ENCODE data around the gene GFY.

The GFY gene

GRCh38 chr19:49400029-49400428 lies 25.2 kb upstream of the GFY start:
- Histone ChIP-seq H3K4me3 (replicated peaks; ENCODE audit: low read depth, low read length) (no peak overlapping the region), H3K36me3 (ENCODE audit: control insufficient read depth, insufficient read depth, low read length) (no peaks in the 10 kb centered on the region), H3K27me3 (replicated peaks; ENCODE audit: control insufficient read depth, insufficient read depth, low read length) (no peaks in the 10 kb centered on the region)
- no peak for DNase-seq (ENCODE audit: extremely low read depth, insufficient read length)
- no peak for TF ChIP-seq CTCF (IDR thresholded peaks at IDR 0.05; ENCODE audit: insufficient read depth, low read length, poor library complexity, severe bottlenecking)

GRCh38 chr19:49403404-49404187 lies 21.6 kb upstream of the GFY start:
- DNase-seq (ENCODE audit: extremely low read depth, insufficient read length): peak; percentile 64
- H3K4me3 ChIP-seq (replicated peaks; ENCODE audit: low read depth, low read length): no peak overlapping the region
- no peaks in the 10 kb centered on the region for H3K36me3 ChIP-seq (ENCODE audit: control insufficient read depth, insufficient read depth, low read length)
- no peaks in the 10 kb centered on the region for H3K27me3 ChIP-seq (replicated peaks; ENCODE audit: control insufficient read depth, insufficient read depth, low read length)
- TF ChIP-seq CTCF (IDR thresholded peaks at IDR 0.05; ENCODE audit: insufficient read depth, low read length, poor library complexity, severe bottlenecking): no peak

GRCh38 chr19:49407079-49407478 lies 18.1 kb upstream of the GFY start:
- H3K4me3 ChIP-seq (replicated peaks; ENCODE audit: low read depth, low read length): no peak overlapping the region
- no peak for TF ChIP-seq CTCF (IDR thresholded peaks at IDR 0.05; ENCODE audit: insufficient read depth, low read length, poor library complexity, severe bottlenecking)
- H3K36me3 ChIP-seq (ENCODE audit: control insufficient read depth, insufficient read depth, low read length): no peaks in the 10 kb centered on the region
- H3K27me3 ChIP-seq (replicated peaks; ENCODE audit: control insufficient read depth, insufficient read depth, low read length): no peaks in the 10 kb centered on the region
- no peak for DNase-seq (ENCODE audit: extremely low read depth, insufficient read length)

GRCh38 chr19:49407482-49408015 lies 17.6 kb upstream of the GFY start:
- Histone ChIP-seq H3K4me3 (replicated peaks; ENCODE audit: low read depth, low read length) (no peak overlapping the region), H3K27me3 (replicated peaks; ENCODE audit: control insufficient read depth, insufficient read depth, low read length) (no peaks in the 10 kb centered on the region), H3K36me3 (ENCODE audit: control insufficient read depth, insufficient read depth, low read length) (no peaks in the 10 kb centered on the region)
- no peak for DNase-seq (ENCODE audit: extremely low read depth, insufficient read length)
- no peak for TF ChIP-seq CTCF (IDR thresholded peaks at IDR 0.05; ENCODE audit: insufficient read depth, low read length, poor library complexity, severe bottlenecking)

- no peak overlapping the region for H3K4me3 ChIP-seq (replicated peaks; ENCODE audit: low read depth, low read length)
- no peak for DNase-seq (ENCODE audit: extremely low read depth, insufficient read length)
Measured at GRCh38 chr19:49408816-49409440, 16.3 kb upstream of the GFY start.

More at GRCh38 chr19:49408816-49409440, 16.3 kb upstream of the GFY start:
- no peaks in the 10 kb centered on the region for H3K27me3 ChIP-seq (replicated peaks; ENCODE audit: control insufficient read depth, insufficient read depth, low read length)
- TF ChIP-seq CTCF (IDR thresholded peaks at IDR 0.05; ENCODE audit: insufficient read depth, low read length, poor library complexity, severe bottlenecking): no peak
- H3K36me3 ChIP-seq (ENCODE audit: control insufficient read depth, insufficient read depth, low read length): no peaks in the 10 kb centered on the region
